HCT116 (cell line): ENCODE data around the gene CORO2B.

Experiments used
- CEBPB ChIP-seq: IDR thresholded peaks from 2 replicates; pipeline ENCODE4 v1.6.1; 2012; ENCODE audit warnings: low read depth
- CTCF ChIP-seq, 3 experiments: fragments of 200-600 bp in 1 of 3; sonication (generic) in 1 of 3; IDR thresholded peaks in 2 of 3; conservative IDR thresholded peaks in 1 of 3; 2 replicates each; pipeline ENCODE4 v1.5.1; 2012 to 2017; ENCODE audit warnings: low read depth in 2 of 3, low read length in 2 of 3, antibody characterized with exemption in 1 of 3, borderline replicate concordance in 1 of 3, control low read depth in 1 of 3, mild to moderate bottlenecking in 1 of 3, mixed read lengths in 1 of 3, mixed run types in 1 of 3, moderate library complexity in 1 of 3; ENCODE audit not compliant: insufficient read depth in 1 of 3
- EGR1 ChIP-seq: IDR thresholded peaks from 2 replicates; pipeline ENCODE4 v1.6.1; 2012; ENCODE audit warnings: low read depth
- POLR2A ChIP-seq: IDR thresholded peaks from 2 replicates; pipeline ENCODE4 v1.7.0; 2011; ENCODE audit warnings: borderline replicate concordance; ENCODE audit not compliant: insufficient read depth, insufficient read length; ENCODE audit errors: extremely low read depth
- SRF ChIP-seq: IDR thresholded peaks from 2 replicates; pipeline ENCODE4 v1.6.1; 2012; ENCODE audit warnings: low read depth

GRCh38 chr15:68695061-68695595, 116.3 kb downstream of the CORO2B start:
- TF ChIP-seq CTCF (IDR thresholded peaks at IDR 0.05 in 2 of 3, conservative IDR thresholded peaks at IDR 0.05 in 1 of 3; ENCODE audit: borderline replicate concordance in 1 of 3, insufficient read depth in 1 of 3, low read depth in 2 of 3, low read length in 2 of 3) (no peak), POLR2A (no peak), SRF (no peak), EGR1 (no peak), CEBPB (no peak)
